ENCODE measurements around the gene RGS17.
"Not testable (repeated sequence)": the region's sequence is repeated elsewhere in the genome, so short reads cannot be mapped to it uniquely, and the experiment has no call there.

The RGS17 gene

DNA sequence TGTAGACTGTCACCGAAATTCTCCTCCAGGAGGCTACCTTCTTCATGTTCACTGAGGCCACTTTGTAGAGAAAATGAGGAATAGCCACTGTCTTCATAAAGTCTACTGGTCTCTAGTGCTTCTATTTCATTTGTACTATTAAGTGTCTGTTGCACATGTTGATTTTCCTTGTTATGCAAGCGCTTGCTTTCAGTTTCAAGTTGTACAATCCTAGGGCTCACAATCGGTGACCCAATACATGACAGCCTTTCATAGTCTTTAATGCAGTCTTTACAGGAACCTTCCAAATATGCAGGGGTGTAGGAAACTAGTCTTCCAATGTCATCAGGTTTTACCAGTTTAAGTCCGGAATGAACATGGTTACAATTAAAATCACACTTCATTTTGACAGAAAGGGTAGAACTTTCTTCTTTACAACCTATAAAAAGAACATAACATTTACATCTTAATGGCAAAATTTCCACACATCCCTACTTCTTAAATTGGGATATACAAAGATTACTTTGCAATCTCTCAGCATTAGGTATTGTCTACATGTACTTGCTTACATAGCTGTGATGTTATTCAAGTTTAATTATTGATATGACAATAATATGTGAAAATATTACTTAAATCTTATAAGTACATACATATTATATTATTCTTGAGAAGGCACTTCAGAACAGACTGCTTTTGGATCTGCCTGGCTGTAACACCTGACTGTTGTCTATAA, 155.7 kb downstream of the RGS17 start:
- FAIRE-seq: no peak
- no peak for TF ChIP-seq CTCF (IDR thresholded peaks at IDR 0.05; ENCODE audit: insufficient read depth, missing control alignments)

GRCh38 chr6:152973916-152974315, 157.2 kb downstream of the RGS17 start:
- no peak for TF ChIP-seq CTCF (IDR thresholded peaks at IDR 0.05; ENCODE audit: insufficient read depth, missing control alignments)
- no peak for DNase-seq (ENCODE audit: insufficient read length, low spot score)
- no peak for FAIRE-seq

More for the DNA sequence above, 155.7 kb downstream of the RGS17 start:
- DNase-seq (ENCODE audit: insufficient read length, low spot score): no peak

GRCh38 chr6:152969688-152970418, 161.2 kb downstream of the RGS17 start:
- DNase-seq (ENCODE audit: insufficient read length, low spot score): no peak
- FAIRE-seq: no peak
- TF ChIP-seq CTCF (IDR thresholded peaks at IDR 0.05; ENCODE audit: insufficient read depth, missing control alignments): no peak

DNA sequence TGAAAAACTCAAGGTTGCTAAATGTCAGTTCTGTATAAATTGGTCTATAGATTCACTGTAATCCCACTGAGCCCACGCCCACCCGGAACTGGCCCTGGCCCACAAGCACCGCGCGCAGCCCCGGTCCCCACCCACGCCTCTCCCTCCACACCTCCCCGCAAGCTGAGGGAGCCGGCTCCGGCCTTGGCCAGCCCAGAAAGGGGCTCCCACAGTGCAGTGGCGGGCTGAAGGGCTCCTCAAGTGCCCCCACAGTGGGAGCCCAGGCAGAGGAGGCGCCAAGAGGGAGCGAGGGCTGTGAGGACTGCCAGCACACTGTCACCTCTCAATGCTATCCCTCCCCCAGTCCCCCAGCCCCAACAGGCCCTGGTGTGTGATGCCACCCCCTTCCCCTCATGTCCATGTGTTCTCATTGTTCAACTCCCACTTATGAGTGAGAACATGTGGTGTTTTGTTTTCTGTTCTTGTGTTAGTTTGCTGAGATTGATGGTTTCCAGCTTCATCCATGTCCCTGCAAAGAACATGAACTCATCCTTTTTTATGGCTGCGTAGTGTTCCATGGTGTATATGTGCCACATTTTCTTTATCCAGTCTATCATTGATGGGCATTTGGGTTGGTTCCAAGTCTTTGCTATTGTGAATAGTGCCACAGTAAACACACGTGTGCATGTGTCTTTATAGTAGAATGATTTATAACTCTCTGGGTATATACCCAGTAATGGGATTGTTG, 164.8 kb downstream of the RGS17 start:
- DNase-seq (ENCODE audit: insufficient read length, low spot score); FAIRE-seq: not testable (repeated sequence)

- FAIRE-seq (no peak), DNase-seq (ENCODE audit: insufficient read length, low spot score) (no peak)
- TF ChIP-seq CTCF (IDR thresholded peaks at IDR 0.05; ENCODE audit: insufficient read depth, missing control alignments): no peak
These were observed 171.7 kb downstream of the RGS17 start for GRCh38 chr6:152959333-152959732.

- TF ChIP-seq CTCF (IDR thresholded peaks at IDR 0.05; ENCODE audit: insufficient read depth, missing control alignments): no peak
- FAIRE-seq: no peak
- no peak for DNase-seq (ENCODE audit: insufficient read length, low spot score)
These were observed 173.3 kb downstream of the RGS17 start for GRCh38 chr6:152957796-152958195.
